Measurements from ENCODE around the gene KCNK13. TPM values are rescaled to one million over a fixed set of nuclear protein-coding genes. Genes with fewer than 3 reads are reported as not detected.
"Not testable (repeated sequence)": the region's sequence is repeated elsewhere in the genome, so short reads cannot be mapped to it uniquely, and the experiment has no call there.

KCNK13 gene
- total RNA-seq, 1 experiment from 2014 or later: not detected

- Histone ChIP-seq H3K36me3 (ENCODE audit: control insufficient read depth, insufficient read depth, low read length) (no peaks in the 10 kb centered on the region; the same call in 1 of the 2 replicates), H3K9me3 (ENCODE audit: control insufficient read depth, insufficient read depth, low read depth, low read length) (no peaks in the 10 kb centered on the region), H3K4me3 (ENCODE audit: low read depth in 2 of 2, low read length in 2 of 2) (no peak overlapping the region), H3K27ac (ENCODE audit: low read length) (no peak overlapping the region), H3K27me3 (ENCODE audit: control insufficient read depth, insufficient read depth, low read length) (no peaks in the 10 kb centered on the region), H3K4me1 (ENCODE audit: control insufficient read depth, insufficient read depth, low read length) (no peaks in the 10 kb centered on the region)
- in situ Hi-C loops (cut with HindIII; ENCODE audit: low pct_unique_long_range_greater_than_20kb, low sequenced_read_pairs): no loop called here
- ATAC-seq: no peak
- no TSS peak for BruUV-seq (replicated peaks)
- DNase-seq (ENCODE audit: low read depth, low spot score): no peak
- ChIA-PET POLR2A (no interaction called here), CTCF (no interaction called here)
- intact Hi-C loops (cut with micrococcal nuclease; ENCODE audit: unreplicated experiment): no loop called here
- TF ChIP-seq CTCF (IDR thresholded peaks at IDR 0.05) (no peak), REST (IDR thresholded peaks at IDR 0.05; ENCODE audit: insufficient read depth in 1 of 2, low read depth in 2 of 2, low read length in 1 of 2) (no peak), POLR2AphosphoS5 (IDR thresholded peaks at IDR 0.05; ENCODE audit: low read depth, low read length) (no peak), SIN3A (IDR thresholded peaks at IDR 0.05; ENCODE audit: borderline replicate concordance, insufficient read depth, low read depth, low read length) (no peak), TCF7L2 (IDR thresholded peaks at IDR 0.05; ENCODE audit: low read depth, low read length) (no peak)
Observed at GRCh38 chr14:90024910-90025309, 36.9 kb upstream of the KCNK13 start.

DNA sequence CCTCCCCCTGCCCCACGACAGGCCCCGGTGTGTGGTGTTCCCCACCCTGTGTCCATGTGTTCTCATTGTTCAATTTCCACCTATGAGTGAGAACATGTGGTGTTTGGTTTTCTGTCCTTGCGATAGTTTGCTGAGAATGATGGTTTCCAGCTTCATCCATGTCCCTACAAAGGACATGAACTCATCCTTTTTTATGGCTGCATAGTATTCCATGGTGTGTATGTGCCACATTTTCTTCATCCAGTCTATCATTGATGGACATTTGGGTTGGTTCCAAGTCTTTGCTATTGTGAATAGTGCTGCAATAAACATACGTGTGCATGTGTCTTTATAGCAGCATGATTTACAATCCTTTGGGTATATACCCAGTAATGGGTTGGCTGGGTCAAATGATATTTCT lies 35.2 kb upstream of the KCNK13 start:
- CTCF ChIA-PET; DNase-seq (ENCODE audit: low read depth, low spot score); POLR2A ChIA-PET; H3K27ac ChIP-seq (ENCODE audit: low read length); H3K9me3 ChIP-seq (ENCODE audit: control insufficient read depth, insufficient read depth, low read depth, low read length); H3K36me3 ChIP-seq (ENCODE audit: control insufficient read depth, insufficient read depth, low read length); in situ Hi-C loops (cut with HindIII; ENCODE audit: low pct_unique_long_range_greater_than_20kb, low sequenced_read_pairs); BruUV-seq (replicated peaks); H3K4me3 ChIP-seq (ENCODE audit: low read depth in 2 of 2, low read length in 2 of 2); H3K4me1 ChIP-seq (ENCODE audit: control insufficient read depth, insufficient read depth, low read length); intact Hi-C loops (cut with micrococcal nuclease; ENCODE audit: unreplicated experiment); ATAC-seq; H3K27me3 ChIP-seq (ENCODE audit: control insufficient read depth, insufficient read depth, low read length): not testable (repeated sequence)

DNA sequence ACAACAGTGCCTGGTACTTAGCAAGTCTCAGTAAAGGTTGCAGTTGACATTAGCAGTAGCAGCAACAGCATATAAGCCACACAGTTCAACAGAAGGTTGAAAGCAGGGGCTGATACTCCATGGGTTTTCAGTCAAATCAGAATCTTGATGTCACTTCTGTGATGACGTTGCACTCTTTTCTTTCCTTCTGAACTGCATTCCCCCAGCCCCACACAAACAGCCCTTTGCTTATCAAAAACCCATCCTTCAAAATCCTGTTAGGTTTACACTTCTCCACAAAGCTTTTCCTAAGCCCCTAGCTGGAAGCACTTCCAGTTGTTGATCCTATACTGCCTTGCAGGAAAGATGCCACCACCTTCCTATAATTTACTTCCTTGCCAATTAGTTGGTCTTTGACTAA lies 34.0 kb upstream of the KCNK13 start:
- no peak for DNase-seq (ENCODE audit: low read depth, low spot score)
- TF ChIP-seq SIN3A (IDR thresholded peaks at IDR 0.05; ENCODE audit: borderline replicate concordance, insufficient read depth, low read depth, low read length): no peak
- no peaks in the 10 kb centered on the region; the same call in none of the 2 replicates for H3K36me3 ChIP-seq (ENCODE audit: control insufficient read depth, insufficient read depth, low read length)
- no peak overlapping the region for H3K27ac ChIP-seq (ENCODE audit: low read length)
- H3K9me3 ChIP-seq (ENCODE audit: control insufficient read depth, insufficient read depth, low read depth, low read length): no peaks in the 10 kb centered on the region
- no TSS peak for BruUV-seq (replicated peaks)
- no peak overlapping the region for H3K4me3 ChIP-seq (ENCODE audit: low read depth in 2 of 2, low read length in 2 of 2)
- POLR2A ChIA-PET: no interaction called here
- in situ Hi-C loops (cut with HindIII; ENCODE audit: low pct_unique_long_range_greater_than_20kb, low sequenced_read_pairs) (no loop called here), intact Hi-C loops (cut with micrococcal nuclease; ENCODE audit: unreplicated experiment) (no loop called here)
- CTCF ChIA-PET: no interaction called here
- no peaks in the 10 kb centered on the region for H3K4me1 ChIP-seq (ENCODE audit: control insufficient read depth, insufficient read depth, low read length)
- ATAC-seq: no peak
- no peaks in the 10 kb centered on the region for H3K27me3 ChIP-seq (ENCODE audit: control insufficient read depth, insufficient read depth, low read length)

All from Panc1 (cell line).